ENCODE results near the gene CDHR3.

GRCh38 chr7:105952917-105953595, 10.0 kb upstream of the CDHR3 start:
- TF ChIP-seq CTCF (IDR thresholded peaks at IDR 0.05): no peak
- no peak for TF ChIP-seq POLR2AphosphoS5 (IDR thresholded peaks at IDR 0.05)

All from prostate gland (tissue), 2 donors.